Breast epithelium (tissue), 4 donors: ENCODE measurements around the gene KCNJ1. TPM values are rescaled to one million over a fixed set of nuclear protein-coding genes. Genes with fewer than 3 reads are reported as not detected.

Experiments
- DNase-seq, 2 donors: peaks; one replicate each; pipeline ENCODE4 v3.0.0-alpha.2; 2019; ENCODE audit warnings: low spot score in 2 of 2
- H3K27ac ChIP-seq, 2 donors: fragments of 200-600 bp; sonication (generic) in 1 of 2; one replicate each; pipeline ENCODE4 v1.5.1; 2016 to 2019; ENCODE audit warnings: mild to moderate bottlenecking in 1 of 2
- H3K27me3 ChIP-seq, 2 donors: fragments of 200-600 bp; sonication (generic) in 1 of 2; one replicate each; pipeline versions ENCODE4 v1.5.1 to v1.6.0; 2017 to 2019; ENCODE audit warnings: control low read depth in 1 of 2, mild to moderate bottlenecking in 1 of 2
- H3K36me3 ChIP-seq: fragments of 200-600 bp; one replicate; pipeline ENCODE4 v1.5.1; 2019
- H3K4me1 ChIP-seq, 2 donors: fragments of 200-600 bp; sonication (generic); one replicate each; pipeline ENCODE4 v1.5.1; 2016 to 2019; ENCODE audit warnings: control low read depth in 1 of 2
- H3K4me3 ChIP-seq, 3 donors: fragments of 200-600 bp; sonication (generic); 1 replicate in 2 of 3; 2 replicates in 1 of 3; pipeline ENCODE4 v1.5.1; 2016 to 2019; ENCODE audit warnings: mild to moderate bottlenecking in 3 of 3, moderate library complexity in 2 of 3
- H3K9me3 ChIP-seq, 2 donors: fragments of 200-600 bp; sonication (generic) in 1 of 2; one replicate each; pipeline ENCODE4 v1.5.1; 2016 to 2019; ENCODE audit warnings: control low read depth in 1 of 2
- CTCF ChIP-seq, 3 donors: fragments of 450-650 bp; IDR thresholded peaks; one replicate each; pipeline ENCODE4 v1.5.1; 2016 to 2017; ENCODE audit warnings: antibody characterized with exemption in 3 of 3, mild to moderate bottlenecking in 3 of 3, moderate library complexity in 3 of 3
- POLR2A ChIP-seq: fragments of 450-650 bp; IDR thresholded peaks from one replicate; pipeline ENCODE4 v1.6.1; 2016; ENCODE audit warnings: antibody characterized with exemption, mild to moderate bottlenecking, moderate library complexity
- POLR2AphosphoS5 ChIP-seq, 3 donors: sonication (generic); formaldehyde crosslinking; IDR thresholded peaks; one replicate each; pipeline ENCODE4 v1.6.1; 2017; ENCODE audit warnings: antibody characterized with exemption in 3 of 3
- intact Hi-C: fragments of 100-400 bp; cut with DNase I; formaldehyde crosslinking; loops from one replicate; pipeline ENCODE4 v1.15.1; 2023; ENCODE audit warnings: low total_unique reads
- total RNA-seq, 3 donors: library from RNA; depleted of rRNA; stranded (reverse); fragments of >200 nt; gene quantifications; one replicate each; pipeline ENCODE4 v1.1.0, GENCODE V29; 2016

Gene KCNJ1
- total RNA-seq, 3 donors from 2014 or later: 0.16 TPM; not detected in 2

GRCh38 chr11:128804481-128804880 is 62.6 kb downstream of the KCNJ1 start:
- Histone ChIP-seq H3K27me3 (no peaks in the 10 kb centered on the region), H3K36me3 (no peaks in the 10 kb centered on the region), H3K4me1 (no peaks in the 10 kb centered on the region), H3K27ac (no peak overlapping the region), H3K4me3 (no peak overlapping the region), H3K9me3 (no peaks in the 10 kb centered on the region)
- DNase-seq: no peak
- intact Hi-C loops: no loop called here
- TF ChIP-seq POLR2A (no peak), POLR2AphosphoS5 (IDR thresholded peaks at IDR 0.05) (no peak), CTCF (IDR thresholded peaks at IDR 0.05) (no peak)

- DNase-seq: no peak
- H3K4me1 ChIP-seq: no peaks in the 10 kb centered on the region
- H3K27ac ChIP-seq: no peak overlapping the region
- intact Hi-C loops: no loop called here
- no peak overlapping the region for H3K4me3 ChIP-seq
- H3K9me3 ChIP-seq: no peaks in the 10 kb centered on the region
- TF ChIP-seq POLR2A (no peak), CTCF (IDR thresholded peaks at IDR 0.05) (no peak), POLR2AphosphoS5 (IDR thresholded peaks at IDR 0.05) (no peak)
- H3K27me3 ChIP-seq: no peaks in the 10 kb centered on the region
- no peaks in the 10 kb centered on the region for H3K36me3 ChIP-seq
These were observed 63.4 kb downstream of the KCNJ1 start for GRCh38 chr11:128803449-128804245.

- H3K4me1 ChIP-seq: no peaks in the 10 kb centered on the region
- intact Hi-C loops: no loop called here
- DNase-seq: no peak
- no peak overlapping the region for H3K4me3 ChIP-seq
- H3K9me3 ChIP-seq: no peaks in the 10 kb centered on the region
- TF ChIP-seq POLR2A: no peak
- TF ChIP-seq POLR2AphosphoS5 (IDR thresholded peaks at IDR 0.05): no peak
- TF ChIP-seq CTCF (IDR thresholded peaks at IDR 0.05): no peak
- no peaks in the 10 kb centered on the region for H3K27me3 ChIP-seq
- H3K36me3 ChIP-seq: no peaks in the 10 kb centered on the region
- no peak overlapping the region for H3K27ac ChIP-seq
These were observed 64.1 kb downstream of the KCNJ1 start for GRCh38 chr11:128803011-128803410.

- Histone ChIP-seq H3K4me3 (no peak overlapping the region), H3K27me3 (no peaks in the 10 kb centered on the region), H3K27ac (no peak overlapping the region), H3K9me3 (no peaks in the 10 kb centered on the region), H3K4me1 (no peaks in the 10 kb centered on the region), H3K36me3 (no peaks in the 10 kb centered on the region)
- no peak for DNase-seq
- TF ChIP-seq CTCF (IDR thresholded peaks at IDR 0.05) (no peak), POLR2AphosphoS5 (IDR thresholded peaks at IDR 0.05) (no peak), POLR2A (no peak)
- intact Hi-C loops: no loop called here
These were observed 64.6 kb downstream of the KCNJ1 start for GRCh38 chr11:128802358-128802981.

GRCh38 chr11:128800871-128801417 is 66.2 kb downstream of the KCNJ1 start:
- intact Hi-C loops: no loop called here
- no peak overlapping the region for H3K4me3 ChIP-seq
- H3K36me3 ChIP-seq: no peaks in the 10 kb centered on the region
- H3K4me1 ChIP-seq: no peaks in the 10 kb centered on the region
- no peak overlapping the region for H3K27ac ChIP-seq
- no peak for DNase-seq
- TF ChIP-seq POLR2AphosphoS5 (IDR thresholded peaks at IDR 0.05) (no peak), CTCF (IDR thresholded peaks at IDR 0.05) (no peak), POLR2A (no peak)
- no peaks in the 10 kb centered on the region for H3K27me3 ChIP-seq
- no peaks in the 10 kb centered on the region for H3K9me3 ChIP-seq
